HepG2 (cell line): ENCODE measurements around the gene CDKN1A.

ENCODE experiments used
- EP300 ChIP-seq, 3 experiments: sonication (generic) in 1 of 3; formaldehyde crosslinking in 1 of 3; IDR thresholded peaks; 2 replicates each; pipeline versions ENCODE4 v1.5.1 to v1.6.1; 2011 to 2020; ENCODE audit warnings: low read depth in 2 of 3, low read length in 2 of 3, borderline replicate concordance in 1 of 3, improper control_type of control experiment in 1 of 3, mild to moderate bottlenecking in 1 of 3, missing genetic modification reagents in 1 of 3, moderate library complexity in 1 of 3
- HNRNPH1 ChIP-seq: fragments of 200-400 bp; formaldehyde crosslinking; optimal IDR thresholded peaks from 2 replicates; pipeline ENCODE3; 2017; ENCODE audit warnings: mild to moderate bottlenecking, low read depth, low read length
- KLF6 ChIP-seq: IDR thresholded peaks from 2 replicates; pipeline ENCODE4 v1.8.0; 2016; ENCODE audit warnings: missing biosample characterization, missing genetic modification reagents
- POLR2AphosphoS5 ChIP-seq: IDR thresholded peaks from 2 replicates; pipeline ENCODE4 v1.6.1; 2012; ENCODE audit warnings: low read depth, low read length
- SMC3 ChIP-seq: IDR thresholded peaks from 2 replicates; pipeline ENCODE4 v1.6.1; 2011; ENCODE audit warnings: low read length, improper control_type of control experiment
- TOE1 ChIP-seq: sonication (generic); formaldehyde crosslinking; IDR thresholded peaks from 2 replicates; pipeline ENCODE4 v1.4.0; 2020; ENCODE audit warnings: mild to moderate bottlenecking, missing genetic modification reagents
- TF ChIP-seq, protein P1 (sequence below): sonication (generic); formaldehyde crosslinking; IDR thresholded peaks from 2 replicates; pipeline ENCODE4 v1.5.0; 2020; ENCODE audit warnings: missing genetic modification reagents
- TF ChIP-seq, protein P2 (sequence below): sonication (generic); formaldehyde crosslinking; IDR thresholded peaks from 2 replicates; pipeline ENCODE4 v1.5.0; 2020; ENCODE audit warnings: mild to moderate bottlenecking, missing genetic modification reagents, moderate library complexity
- TF ChIP-seq, protein P3 (sequence below): sonication (generic); formaldehyde crosslinking; IDR thresholded peaks from 2 replicates; pipeline ENCODE4 v1.4.0; 2020; ENCODE audit warnings: missing genetic modification reagents
- TF ChIP-seq, protein P4 (sequence below): sonication (generic); formaldehyde crosslinking; IDR thresholded peaks from 2 replicates; pipeline ENCODE4 v1.4.0; 2020; ENCODE audit warnings: missing genetic modification reagents
- TF ChIP-seq, protein P5 (sequence below): sonication (generic); formaldehyde crosslinking; IDR thresholded peaks from 2 replicates; pipeline ENCODE4 v1.8.0; 2022; ENCODE audit warnings: missing genetic modification reagents, mild to moderate bottlenecking, moderate library complexity, borderline replicate concordance

DNA sequence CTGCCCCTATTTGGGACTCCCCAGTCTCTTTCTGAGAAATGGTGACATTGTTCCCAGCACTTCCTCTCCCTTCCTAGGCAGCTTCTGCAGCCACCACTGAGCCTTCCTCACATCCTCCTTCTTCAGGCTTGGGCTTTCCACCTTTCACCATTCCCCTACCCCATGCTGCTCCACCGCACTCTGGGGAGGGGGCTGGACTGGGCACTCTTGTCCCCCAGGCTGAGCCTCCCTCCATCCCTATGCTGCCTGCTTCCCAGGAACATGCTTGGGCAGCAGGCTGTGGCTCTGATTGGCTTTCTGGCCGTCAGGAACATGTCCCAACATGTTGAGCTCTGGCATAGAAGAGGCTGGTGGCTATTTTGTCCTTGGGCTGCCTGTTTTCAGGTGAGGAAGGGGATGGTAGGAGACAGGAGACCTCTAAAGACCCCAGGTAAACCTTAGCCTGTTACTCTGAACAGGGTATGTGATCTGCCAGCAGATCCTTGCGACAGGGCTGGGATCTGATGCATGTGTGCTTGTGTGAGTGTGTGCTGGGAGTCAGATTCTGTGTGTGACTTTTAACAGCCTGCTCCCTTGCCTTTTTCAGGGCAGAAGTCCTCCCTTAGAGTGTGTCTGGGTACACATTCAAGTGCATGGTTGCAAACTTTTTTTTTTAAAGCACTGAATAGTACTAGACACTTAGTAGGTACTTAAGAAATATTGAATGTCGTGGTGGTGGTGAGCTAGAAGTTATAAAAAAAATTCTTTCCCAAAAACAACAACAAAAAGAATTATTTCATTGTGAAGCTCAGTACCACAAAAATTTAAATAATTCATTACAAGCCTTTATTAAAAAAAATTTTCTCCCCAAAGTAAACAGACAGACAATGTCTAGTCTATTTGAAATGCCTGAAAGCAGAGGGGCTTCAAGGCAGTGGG is 2.1 kb upstream of the CDKN1A start:
- TF ChIP-seq EP300 (IDR thresholded peaks at IDR 0.05; ENCODE audit: low read depth in 2 of 2, low read length in 2 of 2) (no peak), EP300 (CRISPR knock-in tag; IDR thresholded peaks at IDR 0.05; ENCODE audit: borderline replicate concordance) (no peak; the same call in 1 of the 2 replicates), KLF6 (CRISPR knock-in tag) (no peak), HNRNPH1 (peak; percentile 72), POLR2AphosphoS5 (peak; percentile 89), TOE1 (CRISPR knock-in tag) (peak; percentile 58; the same call in 1 of the 2 replicates), SMC3 (no peak)
- TF ChIP-seq, protein P1, sequence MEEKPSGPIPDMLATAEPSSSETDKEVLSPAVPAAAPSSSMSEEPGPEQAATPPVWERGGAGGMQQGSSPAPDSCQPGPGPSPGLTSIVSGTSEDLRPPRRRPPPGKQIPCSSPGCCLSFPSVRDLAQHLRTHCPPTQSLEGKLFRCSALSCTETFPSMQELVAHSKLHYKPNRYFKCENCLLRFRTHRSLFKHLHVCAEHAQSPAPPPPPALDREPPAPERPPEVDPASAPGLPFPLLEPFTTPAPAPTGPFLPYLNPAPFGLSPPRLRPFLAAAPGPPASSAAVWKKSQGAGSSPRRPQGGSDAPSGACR (CRISPR knock-in tag), result no peak
- TF ChIP-seq, protein P2, sequence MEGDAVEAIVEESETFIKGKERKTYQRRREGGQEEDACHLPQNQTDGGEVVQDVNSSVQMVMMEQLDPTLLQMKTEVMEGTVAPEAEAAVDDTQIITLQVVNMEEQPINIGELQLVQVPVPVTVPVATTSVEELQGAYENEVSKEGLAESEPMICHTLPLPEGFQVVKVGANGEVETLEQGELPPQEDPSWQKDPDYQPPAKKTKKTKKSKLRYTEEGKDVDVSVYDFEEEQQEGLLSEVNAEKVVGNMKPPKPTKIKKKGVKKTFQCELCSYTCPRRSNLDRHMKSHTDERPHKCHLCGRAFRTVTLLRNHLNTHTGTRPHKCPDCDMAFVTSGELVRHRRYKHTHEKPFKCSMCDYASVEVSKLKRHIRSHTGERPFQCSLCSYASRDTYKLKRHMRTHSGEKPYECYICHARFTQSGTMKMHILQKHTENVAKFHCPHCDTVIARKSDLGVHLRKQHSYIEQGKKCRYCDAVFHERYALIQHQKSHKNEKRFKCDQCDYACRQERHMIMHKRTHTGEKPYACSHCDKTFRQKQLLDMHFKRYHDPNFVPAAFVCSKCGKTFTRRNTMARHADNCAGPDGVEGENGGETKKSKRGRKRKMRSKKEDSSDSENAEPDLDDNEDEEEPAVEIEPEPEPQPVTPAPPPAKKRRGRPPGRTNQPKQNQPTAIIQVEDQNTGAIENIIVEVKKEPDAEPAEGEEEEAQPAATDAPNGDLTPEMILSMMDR (CRISPR knock-in tag), result no peak
- TF ChIP-seq, protein P3, sequence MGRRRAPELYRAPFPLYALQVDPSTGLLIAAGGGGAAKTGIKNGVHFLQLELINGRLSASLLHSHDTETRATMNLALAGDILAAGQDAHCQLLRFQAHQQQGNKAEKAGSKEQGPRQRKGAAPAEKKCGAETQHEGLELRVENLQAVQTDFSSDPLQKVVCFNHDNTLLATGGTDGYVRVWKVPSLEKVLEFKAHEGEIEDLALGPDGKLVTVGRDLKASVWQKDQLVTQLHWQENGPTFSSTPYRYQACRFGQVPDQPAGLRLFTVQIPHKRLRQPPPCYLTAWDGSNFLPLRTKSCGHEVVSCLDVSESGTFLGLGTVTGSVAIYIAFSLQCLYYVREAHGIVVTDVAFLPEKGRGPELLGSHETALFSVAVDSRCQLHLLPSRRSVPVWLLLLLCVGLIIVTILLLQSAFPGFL, result no peak
- TF ChIP-seq, protein P4, sequence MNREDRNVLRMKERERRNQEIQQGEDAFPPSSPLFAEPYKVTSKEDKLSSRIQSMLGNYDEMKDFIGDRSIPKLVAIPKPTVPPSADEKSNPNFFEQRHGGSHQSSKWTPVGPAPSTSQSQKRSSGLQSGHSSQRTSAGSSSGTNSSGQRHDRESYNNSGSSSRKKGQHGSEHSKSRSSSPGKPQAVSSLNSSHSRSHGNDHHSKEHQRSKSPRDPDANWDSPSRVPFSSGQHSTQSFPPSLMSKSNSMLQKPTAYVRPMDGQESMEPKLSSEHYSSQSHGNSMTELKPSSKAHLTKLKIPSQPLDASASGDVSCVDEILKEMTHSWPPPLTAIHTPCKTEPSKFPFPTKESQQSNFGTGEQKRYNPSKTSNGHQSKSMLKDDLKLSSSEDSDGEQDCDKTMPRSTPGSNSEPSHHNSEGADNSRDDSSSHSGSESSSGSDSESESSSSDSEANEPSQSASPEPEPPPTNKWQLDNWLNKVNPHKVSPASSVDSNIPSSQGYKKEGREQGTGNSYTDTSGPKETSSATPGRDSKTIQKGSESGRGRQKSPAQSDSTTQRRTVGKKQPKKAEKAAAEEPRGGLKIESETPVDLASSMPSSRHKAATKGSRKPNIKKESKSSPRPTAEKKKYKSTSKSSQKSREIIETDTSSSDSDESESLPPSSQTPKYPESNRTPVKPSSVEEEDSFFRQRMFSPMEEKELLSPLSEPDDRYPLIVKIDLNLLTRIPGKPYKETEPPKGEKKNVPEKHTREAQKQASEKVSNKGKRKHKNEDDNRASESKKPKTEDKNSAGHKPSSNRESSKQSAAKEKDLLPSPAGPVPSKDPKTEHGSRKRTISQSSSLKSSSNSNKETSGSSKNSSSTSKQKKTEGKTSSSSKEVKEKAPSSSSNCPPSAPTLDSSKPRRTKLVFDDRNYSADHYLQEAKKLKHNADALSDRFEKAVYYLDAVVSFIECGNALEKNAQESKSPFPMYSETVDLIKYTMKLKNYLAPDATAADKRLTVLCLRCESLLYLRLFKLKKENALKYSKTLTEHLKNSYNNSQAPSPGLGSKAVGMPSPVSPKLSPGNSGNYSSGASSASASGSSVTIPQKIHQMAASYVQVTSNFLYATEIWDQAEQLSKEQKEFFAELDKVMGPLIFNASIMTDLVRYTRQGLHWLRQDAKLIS (CRISPR knock-in tag), result peak; percentile 90; the same call in 1 of the 2 replicates
- TF ChIP-seq, protein P5, sequence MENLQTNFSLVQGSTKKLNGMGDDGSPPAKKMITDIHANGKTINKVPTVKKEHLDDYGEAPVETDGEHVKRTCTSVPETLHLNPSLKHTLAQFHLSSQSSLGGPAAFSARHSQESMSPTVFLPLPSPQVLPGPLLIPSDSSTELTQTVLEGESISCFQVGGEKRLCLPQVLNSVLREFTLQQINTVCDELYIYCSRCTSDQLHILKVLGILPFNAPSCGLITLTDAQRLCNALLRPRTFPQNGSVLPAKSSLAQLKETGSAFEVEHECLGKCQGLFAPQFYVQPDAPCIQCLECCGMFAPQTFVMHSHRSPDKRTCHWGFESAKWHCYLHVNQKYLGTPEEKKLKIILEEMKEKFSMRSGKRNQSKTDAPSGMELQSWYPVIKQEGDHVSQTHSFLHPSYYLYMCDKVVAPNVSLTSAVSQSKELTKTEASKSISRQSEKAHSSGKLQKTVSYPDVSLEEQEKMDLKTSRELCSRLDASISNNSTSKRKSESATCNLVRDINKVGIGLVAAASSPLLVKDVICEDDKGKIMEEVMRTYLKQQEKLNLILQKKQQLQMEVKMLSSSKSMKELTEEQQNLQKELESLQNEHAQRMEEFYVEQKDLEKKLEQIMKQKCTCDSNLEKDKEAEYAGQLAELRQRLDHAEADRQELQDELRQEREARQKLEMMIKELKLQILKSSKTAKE (CRISPR knock-in tag), result no peak
